Measurements from ENCODE around the gene FIGNL1. TPM values are rescaled to one million over a fixed set of nuclear protein-coding genes. Genes with fewer than 3 reads are reported as not detected.
A peak's percentile ranks its signal among the peaks of the same experiment; 100 is the strongest.

FIGNL1 gene
- total RNA-seq: 10 to 100 TPM in 3 of 5 experiments, 1 to 10 TPM in 2; 7.7 to 30.2 (median 14.3) TPM
- 10 to 100 TPM in 1 of 2 donors, 1 to 10 TPM in 1; 9.1 to 10.3 TPM for polyA plus RNA-seq
- 13.5 reads per million, percentile 42 among the genes with 10 or more reads in this experiment for total RNA-seq

GRCh38 chr7:50449881-50450589, at the start of gene FIGNL1:
Gene FIGNL1, minus strand, starts transcription at chr7:50450350. Its CDS starts 3,063 bp downstream, at chr7:50447287.
- Mint-ChIP-seq H3K9me3 (no peaks in the 10 kb centered on the region), H3K4me1 (peaks cover 14 to 43% (median 29%) of the 10 kb centered on the region in 7 donors), H3K27me3 (peaks cover 0 to 11% (median 0%) of the 10 kb centered on the region in 5 donors), H3K36me3 (peaks cover 15 to 19% (median 19%) of the 10 kb centered on the region in 5 donors), H3K27ac (peak within 1 kb of the TSS; percentile 92 to 99 (median 96)), H3K4me3 (peak within 1 kb of the TSS; percentile 91 to 96 (median 94))
- Histone ChIP-seq H3K4me3 (ENCODE audit: low read length) (peak within 1 kb of the TSS; percentile 63), H3K27ac (ENCODE audit: low read depth, low read length) (peak within 1 kb of the TSS; percentile 94), H3K36me3 (ENCODE audit: control insufficient read depth in 2 of 3, insufficient read depth in 3 of 3, low read length in 3 of 3) (peaks cover 0 to 19% (median 0%) of the 10 kb centered on the region in 3 experiments), H3K9me3 (ENCODE audit: control insufficient read depth in 2 of 3, low read length in 3 of 3) (no peaks in the 10 kb centered on the region), H3K4me1 (ENCODE audit: control insufficient read depth in 2 of 2, insufficient read depth in 2 of 2, low read length in 2 of 2) (peaks cover 13 to 14% of the 10 kb centered on the region in 2 donors), H3K27me3 (ENCODE audit: control insufficient read depth in 2 of 2, insufficient read depth in 2 of 2, low read length in 2 of 2) (no peaks in the 10 kb centered on the region)
- ATAC-seq (peak; percentile 98), DNase-seq (peak; percentile 61 to 87 (median 84))
- ChIA-PET POLR2A (interaction anchor here (0.7 to 1.5 kb wide), 6 partner anchors 18 to 672 kb away, joined by 3 to 4 read pairs (median 3); no protein-coding TSS in a partner anchor), CTCF (interaction anchor here (0.6 kb wide), 1 partner anchor 19 kb away, joined by 4 read pairs; no protein-coding TSS in a partner anchor)
- intact Hi-C loops (cut with micrococcal nuclease): loop anchor here (1.0 to 5.0 kb wide), 9 partner anchors 33 to 381 kb away; no protein-coding TSS in a partner anchor

- no peaks in the 10 kb centered on the region for H3K36me3 ChIP-seq (ENCODE audit: control insufficient read depth in 2 of 3, insufficient read depth in 3 of 3, low read length in 3 of 3)
- H3K27ac ChIP-seq (ENCODE audit: low read depth, low read length): no peak overlapping the region
- Mint-ChIP-seq H3K4me3 (no peak overlapping the region), H3K4me1 (no peaks in the 10 kb centered on the region), H3K27me3 (peaks cover 5 to 34% (median 10%) of the 10 kb centered on the region in 5 donors), H3K9me3 (peaks cover 0 to 2% (median 0%) of the 10 kb centered on the region in 11 donors), H3K27ac (no peak overlapping the region), H3K36me3 (no peaks in the 10 kb centered on the region)
- ATAC-seq (no peak), DNase-seq (no peak)
- no peaks in the 10 kb centered on the region for H3K9me3 ChIP-seq (ENCODE audit: control insufficient read depth in 2 of 3, low read length in 3 of 3)
- CTCF ChIA-PET: no interaction called here
- intact Hi-C loops (cut with micrococcal nuclease): no loop called here
- H3K4me3 ChIP-seq (ENCODE audit: low read length): no peak overlapping the region
- no peaks in the 10 kb centered on the region for H3K27me3 ChIP-seq (ENCODE audit: control insufficient read depth in 2 of 2, insufficient read depth in 2 of 2, low read length in 2 of 2)
- POLR2A ChIA-PET: no interaction called here
- no peaks in the 10 kb centered on the region for H3K4me1 ChIP-seq (ENCODE audit: control insufficient read depth in 2 of 2, insufficient read depth in 2 of 2, low read length in 2 of 2)
Measured at GRCh38 chr7:50499092-50499491, 48.9 kb upstream of the FIGNL1 start.

GRCh38 chr7:50497968-50498367, 47.8 kb upstream of the FIGNL1 start:
- peaks cover 0 to 2% (median 0%) of the 10 kb centered on the region in 11 donors for H3K9me3 Mint-ChIP-seq
- DNase-seq (no peak), ATAC-seq (no peak)
- H3K36me3 ChIP-seq (ENCODE audit: control insufficient read depth in 2 of 3, insufficient read depth in 3 of 3, low read length in 3 of 3): no peaks in the 10 kb centered on the region
- no peak overlapping the region for H3K27ac Mint-ChIP-seq
- no peak overlapping the region for H3K27ac ChIP-seq (ENCODE audit: low read depth, low read length)
- H3K36me3 Mint-ChIP-seq: no peaks in the 10 kb centered on the region
- H3K4me1 Mint-ChIP-seq: no peaks in the 10 kb centered on the region
- H3K4me1 ChIP-seq (ENCODE audit: control insufficient read depth in 2 of 2, insufficient read depth in 2 of 2, low read length in 2 of 2): no peaks in the 10 kb centered on the region
- H3K9me3 ChIP-seq (ENCODE audit: control insufficient read depth in 2 of 3, low read length in 3 of 3): no peaks in the 10 kb centered on the region
- ChIA-PET POLR2A (no interaction called here), CTCF (no interaction called here)
- peaks cover 5 to 39% (median 13%) of the 10 kb centered on the region in 5 donors for H3K27me3 Mint-ChIP-seq
- H3K27me3 ChIP-seq (ENCODE audit: control insufficient read depth in 2 of 2, insufficient read depth in 2 of 2, low read length in 2 of 2): no peaks in the 10 kb centered on the region
- H3K4me3 ChIP-seq (ENCODE audit: low read length): no peak overlapping the region
- intact Hi-C loops (cut with micrococcal nuclease): loop anchor here in 1 of 2 donors (1.0 kb wide), 1 partner anchor 47 kb away; no protein-coding TSS in a partner anchor
- no peak overlapping the region for H3K4me3 Mint-ChIP-seq

GRCh38 chr7:50497068-50497642, 47.0 kb upstream of the FIGNL1 start:
- Mint-ChIP-seq H3K27ac (no peak overlapping the region), H3K9me3 (peaks cover 0 to 2% (median 0%) of the 10 kb centered on the region in 11 donors), H3K27me3 (peaks cover 5 to 39% (median 17%) of the 10 kb centered on the region in 5 donors), H3K4me3 (no peak overlapping the region), H3K36me3 (no peaks in the 10 kb centered on the region), H3K4me1 (no peaks in the 10 kb centered on the region)
- Histone ChIP-seq H3K27me3 (ENCODE audit: control insufficient read depth in 2 of 2, insufficient read depth in 2 of 2, low read length in 2 of 2) (no peaks in the 10 kb centered on the region), H3K9me3 (ENCODE audit: control insufficient read depth in 2 of 3, low read length in 3 of 3) (no peaks in the 10 kb centered on the region), H3K27ac (ENCODE audit: low read depth, low read length) (no peak overlapping the region), H3K4me1 (ENCODE audit: control insufficient read depth in 2 of 2, insufficient read depth in 2 of 2, low read length in 2 of 2) (no peaks in the 10 kb centered on the region), H3K36me3 (ENCODE audit: control insufficient read depth in 2 of 3, insufficient read depth in 3 of 3, low read length in 3 of 3) (no peaks in the 10 kb centered on the region), H3K4me3 (ENCODE audit: low read length) (no peak overlapping the region)
- ATAC-seq (peak; percentile 37), DNase-seq (no peak)
- POLR2A ChIA-PET: no interaction called here
- CTCF ChIA-PET: no interaction called here
- intact Hi-C loops (cut with micrococcal nuclease): loop anchor here in 1 of 2 donors (1.0 kb wide), 1 partner anchor 48 kb away; no protein-coding TSS in a partner anchor

- H3K36me3 ChIP-seq (ENCODE audit: control insufficient read depth in 2 of 3, insufficient read depth in 3 of 3, low read length in 3 of 3): no peaks in the 10 kb centered on the region
- H3K4me3 ChIP-seq (ENCODE audit: low read length): no peak overlapping the region
- H3K9me3 Mint-ChIP-seq: peaks cover 0 to 2% (median 0%) of the 10 kb centered on the region in 11 donors
- no peaks in the 10 kb centered on the region for H3K36me3 Mint-ChIP-seq
- POLR2A ChIA-PET: no interaction called here
- no peak overlapping the region for H3K27ac ChIP-seq (ENCODE audit: low read depth, low read length)
- intact Hi-C loops (cut with micrococcal nuclease): no loop called here
- no peak overlapping the region for H3K27ac Mint-ChIP-seq
- no peaks in the 10 kb centered on the region for H3K9me3 ChIP-seq (ENCODE audit: control insufficient read depth in 2 of 3, low read length in 3 of 3)
- no peak overlapping the region for H3K4me3 Mint-ChIP-seq
- H3K4me1 ChIP-seq (ENCODE audit: control insufficient read depth in 2 of 2, insufficient read depth in 2 of 2, low read length in 2 of 2): no peaks in the 10 kb centered on the region
- DNase-seq (no peak), ATAC-seq (no peak)
- no peaks in the 10 kb centered on the region for H3K4me1 Mint-ChIP-seq
- H3K27me3 ChIP-seq (ENCODE audit: control insufficient read depth in 2 of 2, insufficient read depth in 2 of 2, low read length in 2 of 2): no peaks in the 10 kb centered on the region
- peaks cover 5 to 43% (median 17%) of the 10 kb centered on the region in 5 donors for H3K27me3 Mint-ChIP-seq
- CTCF ChIA-PET: no interaction called here
Measured at GRCh38 chr7:50496569-50496968, 46.4 kb upstream of the FIGNL1 start.

- no peaks in the 10 kb centered on the region for H3K36me3 Mint-ChIP-seq
- DNase-seq: no peak
- H3K9me3 Mint-ChIP-seq: peaks cover 0 to 2% (median 0%) of the 10 kb centered on the region in 11 donors
- POLR2A ChIA-PET: no interaction called here
- no peaks in the 10 kb centered on the region for H3K9me3 ChIP-seq (ENCODE audit: control insufficient read depth in 2 of 3, low read length in 3 of 3)
- ATAC-seq: no peak
- H3K27me3 Mint-ChIP-seq: peaks cover 0 to 45% (median 17%) of the 10 kb centered on the region in 5 donors
- CTCF ChIA-PET: interaction anchor here (0.7 kb wide), 1 partner anchor 475 kb away, joined by 5 read pairs; no protein-coding TSS in a partner anchor
- no peak overlapping the region for H3K4me3 ChIP-seq (ENCODE audit: low read length)
- intact Hi-C loops (cut with micrococcal nuclease): no loop called here
- no peaks in the 10 kb centered on the region for H3K4me1 Mint-ChIP-seq
- no peaks in the 10 kb centered on the region for H3K27me3 ChIP-seq (ENCODE audit: control insufficient read depth in 2 of 2, insufficient read depth in 2 of 2, low read length in 2 of 2)
- H3K27ac ChIP-seq (ENCODE audit: low read depth, low read length): no peak overlapping the region
- H3K27ac Mint-ChIP-seq: no peak overlapping the region
- no peak overlapping the region for H3K4me3 Mint-ChIP-seq
- H3K4me1 ChIP-seq (ENCODE audit: control insufficient read depth in 2 of 2, insufficient read depth in 2 of 2, low read length in 2 of 2): no peaks in the 10 kb centered on the region
- H3K36me3 ChIP-seq (ENCODE audit: control insufficient read depth in 2 of 3, insufficient read depth in 3 of 3, low read length in 3 of 3): no peaks in the 10 kb centered on the region
Measured at GRCh38 chr7:50495746-50496145, 45.6 kb upstream of the FIGNL1 start.

All from naive thymus-derived CD4-positive, alpha-beta T cell (primary cell).